Ascending aorta (tissue), 2 donors: ENCODE measurements around the gene CNOT1. TPM values are rescaled to one million over a fixed set of nuclear protein-coding genes. Genes with fewer than 3 reads are reported as not detected.

ENCODE experiments used
- DNase-seq, 2 donors: peaks; one replicate each; pipeline ENCODE4 v3.0.0-alpha.2; 2019; ENCODE audit warnings: low spot score in 2 of 2
- H3K27ac ChIP-seq, 2 donors: fragments of 200-600 bp; sonication (generic); one replicate each; pipeline ENCODE4 v1.5.1; 2016 to 2017; ENCODE audit warnings: mild to moderate bottlenecking in 1 of 2
- H3K27me3 ChIP-seq: fragments of 200-600 bp; sonication (generic); one replicate; pipeline ENCODE4 v1.5.1; 2017
- H3K36me3 ChIP-seq, 2 donors: fragments of 200-600 bp; sonication (generic); one replicate each; pipeline ENCODE4 v1.5.1; 2016
- H3K4me1 ChIP-seq, 2 donors: fragments of 200-600 bp; sonication (generic); one replicate each; pipeline ENCODE4 v1.5.1; 2016 to 2017; ENCODE audit warnings: mild to moderate bottlenecking in 1 of 2
- H3K4me3 ChIP-seq, 2 donors: fragments of 200-600 bp; sonication (generic); one replicate each; pipeline ENCODE4 v1.5.1; 2016 to 2017; ENCODE audit warnings: mild to moderate bottlenecking in 1 of 2
- H3K9me3 ChIP-seq, 2 donors: fragments of 200-600 bp; sonication (generic); one replicate each; pipeline ENCODE4 v1.5.1; 2016
- intact Hi-C: fragments of 100-400 bp; cut with DNase I; formaldehyde crosslinking; loops from one replicate; pipeline ENCODE4 v1.15.1; 2023
- total RNA-seq: library from RNA; depleted of rRNA; stranded (reverse); fragments of >200 nt; gene quantifications from one replicate; pipeline ENCODE4 v1.1.0, GENCODE V29; 2016
- TF ChIP-seq, protein P1 (sequence below), 3 experiments: fragments of 200-600 bp in 2 of 3; fragments of 450-650 bp in 1 of 3; sonication (generic) in 2 of 3; IDR thresholded peaks; one replicate each; pipeline ENCODE4 v1.5.1; 2016 to 2019; ENCODE audit warnings: antibody characterized with exemption in 3 of 3, mild to moderate bottlenecking in 1 of 3, moderate library complexity in 1 of 3

Gene CNOT1
- total RNA-seq, 1 donor from 2014 or later, result 324 TPM

- Histone ChIP-seq H3K4me3 (no peak overlapping the region), H3K36me3 (no peaks in the 10 kb centered on the region), H3K4me1 (no peaks in the 10 kb centered on the region), H3K9me3 (no peaks in the 10 kb centered on the region), H3K27me3 (no peaks in the 10 kb centered on the region), H3K27ac (no peak overlapping the region)
- DNase-seq, result no peak
- TF ChIP-seq, protein P1, sequence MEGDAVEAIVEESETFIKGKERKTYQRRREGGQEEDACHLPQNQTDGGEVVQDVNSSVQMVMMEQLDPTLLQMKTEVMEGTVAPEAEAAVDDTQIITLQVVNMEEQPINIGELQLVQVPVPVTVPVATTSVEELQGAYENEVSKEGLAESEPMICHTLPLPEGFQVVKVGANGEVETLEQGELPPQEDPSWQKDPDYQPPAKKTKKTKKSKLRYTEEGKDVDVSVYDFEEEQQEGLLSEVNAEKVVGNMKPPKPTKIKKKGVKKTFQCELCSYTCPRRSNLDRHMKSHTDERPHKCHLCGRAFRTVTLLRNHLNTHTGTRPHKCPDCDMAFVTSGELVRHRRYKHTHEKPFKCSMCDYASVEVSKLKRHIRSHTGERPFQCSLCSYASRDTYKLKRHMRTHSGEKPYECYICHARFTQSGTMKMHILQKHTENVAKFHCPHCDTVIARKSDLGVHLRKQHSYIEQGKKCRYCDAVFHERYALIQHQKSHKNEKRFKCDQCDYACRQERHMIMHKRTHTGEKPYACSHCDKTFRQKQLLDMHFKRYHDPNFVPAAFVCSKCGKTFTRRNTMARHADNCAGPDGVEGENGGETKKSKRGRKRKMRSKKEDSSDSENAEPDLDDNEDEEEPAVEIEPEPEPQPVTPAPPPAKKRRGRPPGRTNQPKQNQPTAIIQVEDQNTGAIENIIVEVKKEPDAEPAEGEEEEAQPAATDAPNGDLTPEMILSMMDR (IDR thresholded peaks at IDR 0.05), result no peak
- intact Hi-C loops, result no loop called here
These were observed 25.1 kb upstream of the CNOT1 start for GRCh38 chr16:58654560-58655214.

DNA sequence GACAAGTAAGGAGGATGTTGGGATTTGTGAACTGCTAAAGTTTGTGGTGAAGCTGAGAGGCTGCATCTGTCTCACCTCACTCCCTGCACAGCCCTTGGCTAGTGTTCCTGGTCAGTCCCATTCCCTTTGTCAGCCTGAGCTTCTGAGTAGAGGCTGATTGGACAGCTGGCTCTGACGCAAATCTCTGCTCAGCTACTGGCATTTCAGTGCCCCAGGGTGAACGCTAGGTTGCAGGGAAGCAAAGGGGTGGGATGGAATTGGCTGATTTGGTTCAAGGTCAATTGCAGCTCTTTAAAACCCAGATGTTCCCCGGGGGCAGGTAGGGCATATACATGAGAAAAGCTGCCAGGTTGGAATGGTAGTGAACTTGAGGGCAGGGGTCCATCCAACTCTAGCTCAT lies 23.1 kb upstream of the CNOT1 start:
- intact Hi-C loops, result no loop called here
- H3K36me3 ChIP-seq, result no peaks in the 10 kb centered on the region
- H3K9me3 ChIP-seq, result no peaks in the 10 kb centered on the region
- H3K4me1 ChIP-seq, result no peaks in the 10 kb centered on the region
- no peak for DNase-seq
- TF ChIP-seq, protein P1 (IDR thresholded peaks at IDR 0.05), result no peak
- H3K4me3 ChIP-seq, result no peak overlapping the region
- no peak overlapping the region for H3K27ac ChIP-seq
- no peaks in the 10 kb centered on the region for H3K27me3 ChIP-seq

- Histone ChIP-seq H3K27ac (no peak overlapping the region), H3K27me3 (no peaks in the 10 kb centered on the region), H3K4me3 (no peak overlapping the region), H3K36me3 (no peaks in the 10 kb centered on the region), H3K4me1 (no peaks in the 10 kb centered on the region), H3K9me3 (no peaks in the 10 kb centered on the region)
- intact Hi-C loops, result no loop called here
- no peak for DNase-seq
- TF ChIP-seq, protein P1 (IDR thresholded peaks at IDR 0.05), result no peak
These were observed 22.3 kb upstream of the CNOT1 start for GRCh38 chr16:58651965-58652348.

- Histone ChIP-seq H3K27me3 (no peaks in the 10 kb centered on the region), H3K27ac (no peak overlapping the region), H3K4me1 (no peaks in the 10 kb centered on the region), H3K4me3 (no peak overlapping the region), H3K36me3 (no peaks in the 10 kb centered on the region), H3K9me3 (no peaks in the 10 kb centered on the region)
- no peak for DNase-seq
- intact Hi-C loops, result no loop called here
- TF ChIP-seq, protein P1 (IDR thresholded peaks at IDR 0.05), result no peak
These were observed 20.1 kb upstream of the CNOT1 start for GRCh38 chr16:58649707-58650106.

- H3K27ac ChIP-seq, result no peak overlapping the region
- no peak for DNase-seq
- TF ChIP-seq, protein P1 (IDR thresholded peaks at IDR 0.05), result no peak
- no peaks in the 10 kb centered on the region for H3K36me3 ChIP-seq
- no peaks in the 10 kb centered on the region for H3K9me3 ChIP-seq
- H3K27me3 ChIP-seq, result no peaks in the 10 kb centered on the region
- intact Hi-C loops, result no loop called here
- H3K4me1 ChIP-seq, result no peaks in the 10 kb centered on the region
- no peak overlapping the region for H3K4me3 ChIP-seq
These were observed 17.5 kb upstream of the CNOT1 start for GRCh38 chr16:58647107-58647506.
